Measurements from ENCODE around the gene MAPK1. TPM values are rescaled to one million over a fixed set of nuclear protein-coding genes. Genes with fewer than 3 reads are reported as not detected.
A peak's percentile ranks its signal among the peaks of the same experiment; 100 is the strongest.

The MAPK1 gene
- total and polyA plus RNA-seq, 9 of the 15 experiments (the other 6 are each of a cell fraction or from before 2014, with no cell fraction given) = 46.3 to 575 (median 283) TPM

DNA sequence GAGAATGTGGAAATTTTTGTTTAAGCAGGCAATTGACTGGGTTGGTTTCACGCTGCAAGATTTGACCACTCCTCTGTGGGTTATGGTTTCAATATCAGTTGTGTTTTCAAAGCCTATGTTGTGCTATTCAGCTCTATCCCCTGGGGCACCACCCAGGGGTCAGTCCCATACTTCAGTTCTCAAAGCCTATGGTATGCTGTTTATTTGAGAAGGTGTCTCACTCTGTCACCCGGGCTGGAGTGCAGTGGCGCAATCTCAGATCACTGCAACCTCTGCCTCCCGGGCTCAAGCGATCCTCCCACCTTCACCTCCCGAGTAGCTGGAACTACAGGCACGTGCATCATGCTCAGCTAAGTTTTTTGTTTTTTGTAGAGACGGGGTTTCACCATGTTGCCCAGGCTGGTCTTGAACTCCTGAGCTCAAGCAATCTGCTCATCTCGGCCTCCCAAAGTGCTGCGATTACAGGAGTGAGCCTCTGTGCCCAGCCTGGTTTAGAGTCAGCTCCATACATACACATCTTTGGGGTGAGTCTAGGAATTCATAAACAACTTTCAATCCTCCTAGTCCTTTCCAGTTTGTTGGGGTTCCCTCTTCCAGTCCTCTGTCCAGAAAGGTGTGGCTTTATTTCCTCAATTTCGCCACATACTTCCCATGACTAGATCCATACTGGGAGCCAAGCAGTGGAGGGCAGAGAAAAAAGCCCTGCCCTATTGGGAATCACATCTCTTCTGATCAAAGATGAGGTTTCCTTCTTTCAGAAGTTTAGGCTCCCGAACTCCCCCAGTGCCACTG, 35.0 kb upstream of the MAPK1 start (continued):
- TF ChIP-seq PURB (CRISPR knock-in tag; IDR thresholded peaks at IDR 0.05; ENCODE audit: low read depth) (peak; percentile 67; the same call in 1 of the 2 replicates), RUNX1 (IDR thresholded peaks at IDR 0.05; ENCODE audit: low read depth) (0 out of 2 replicates have a peak, but pooled peaks have one; percentile 40), NFIX (CRISPR knock-in tag; IDR thresholded peaks at IDR 0.05; ENCODE audit: low read depth) (no peak), SMAD4 (CRISPR knock-in tag; conservative IDR thresholded peaks at IDR 0.05) (0 out of 2 replicates have a peak, but pooled peaks have one; percentile 21), CBX2 (IDR thresholded peaks at IDR 0.05; ENCODE audit: insufficient read depth, low read length, poor library complexity, severe bottlenecking) (no peak), ELF4 (CRISPR knock-in tag; IDR thresholded peaks at IDR 0.05) (0 out of 2 replicates have a peak, but pooled peaks have one; percentile 12), ETV6 (IDR thresholded peaks at IDR 0.05; ENCODE audit: borderline replicate concordance in 1 of 2, low read depth in 2 of 2, low read length in 1 of 2) (no peak), ETV6 (CRISPR knock-in tag; IDR thresholded peaks at IDR 0.05; ENCODE audit: borderline replicate concordance) (peak; percentile 44; the same call in 1 of the 2 replicates), TAF1 (IDR thresholded peaks at IDR 0.05; ENCODE audit: control insufficient read depth, extremely low read depth, insufficient read depth, low read length, severe bottlenecking) (no peak), HES1 (IDR thresholded peaks at IDR 0.05; ENCODE audit: low read depth) (no peak), MAX (CRISPR knock-in tag; IDR thresholded peaks at IDR 0.05) (peak; percentile 36; the same call in 1 of the 2 replicates)
- TF ChIP-seq, protein P1, sequence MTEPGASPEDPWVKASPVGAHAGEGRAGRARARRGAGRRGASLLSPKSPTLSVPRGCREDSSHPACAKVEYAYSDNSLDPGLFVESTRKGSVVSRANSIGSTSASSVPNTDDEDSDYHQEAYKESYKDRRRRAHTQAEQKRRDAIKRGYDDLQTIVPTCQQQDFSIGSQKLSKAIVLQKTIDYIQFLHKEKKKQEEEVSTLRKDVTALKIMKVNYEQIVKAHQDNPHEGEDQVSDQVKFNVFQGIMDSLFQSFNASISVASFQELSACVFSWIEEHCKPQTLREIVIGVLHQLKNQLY (CRISPR knock-in tag; conservative IDR thresholded peaks at IDR 0.05) = 0 out of 4 replicates have a peak, but pooled peaks of 1 of the 2 experiments have one; percentile 54
